GM12878 (cell line): ENCODE data around the gene ARL5B. TPM values are rescaled to one million over a fixed set of nuclear protein-coding genes. Genes with fewer than 3 reads are reported as not detected.

ENCODE experiments used
- polyA plus RNA-seq, 11 experiments: library from polyadenylated mRNA; depleted of rRNA in 4 of 11; unstranded in 6 of 11; stranded (reverse) in 5 of 11; fragments of >200 nt; fragmentation: Nextera tagmentation in 4 of 11; fragmentation: Illumina TruSeq in 1 of 11; extraction: Ambion mirVana in 4 of 11; extraction: Trizol in 1 of 11; gene quantifications; 1 replicate in 1 of 11; 2 replicates in 10 of 11; pipeline versions ENCODE4 v1.2.1 to v1.2.3, GENCODE V29; 2011 to 2016; ENCODE audit warnings: inconsistent platforms in 2 of 11, missing spikeins in 2 of 11, low read depth in 1 of 11
- total RNA-seq, 4 experiments: library from RNA; depleted of rRNA in 3 of 4; stranded (reverse); fragments of >200 nt in 3 of 4; fragmentation: Illumina TruSeq in 1 of 4; extraction: Trizol in 1 of 4; gene quantifications; 2 replicates each; pipeline versions ENCODE4 v1.2.1 to v1.2.3, GENCODE V29; 2013 to 2021

The ARL5B gene
- total and polyA plus RNA-seq, 10 of the 15 experiments (the other 5 are each of a cell fraction or from before 2014, with no cell fraction given), result 2.5 to 20.7 (median 9.1) TPM

Other genes with a start within 250 kb of the ARL5B start
- gene NSUN6, start 7.8 kb upstream of the ARL5B start, total RNA-seq (2014; rRNA removed), result 14.0 and 14.2 TPM in 2 replicates
- gene NSUN6, start 7.8 kb upstream of the ARL5B start, total RNA-seq (2014; rRNA removed; fragmentation: Illumina TruSeq; extraction: Trizol), result 19.7 and 19.8 TPM in 2 replicates
- 11.5 and 14.6 TPM in 2 replicates for gene NSUN6, start 7.8 kb upstream of the ARL5B start, total RNA-seq (2021)
- gene NSUN6, start 7.8 kb upstream of the ARL5B start, polyA plus RNA-seq (2011; rRNA removed), result 24.5 and 38.7 TPM in 2 replicates
- gene NSUN6, start 7.8 kb upstream of the ARL5B start, polyA plus RNA-seq (2014; fragmentation: Illumina TruSeq; extraction: Trizol), result 17.1 and 20.4 TPM in 2 replicates
- 10 to 100 TPM; 10.2 to 11.3 TPM for gene NSUN6, start 7.8 kb upstream of the ARL5B start, polyA plus RNA-seq (2014; fragmentation: Nextera tagmentation; extraction: Ambion mirVana)
- 13.7 and 13.9 TPM in 2 replicates for gene NSUN6, start 7.8 kb upstream of the ARL5B start, polyA plus RNA-seq (2014; rRNA removed)
- 10 to 100 TPM; 18.7 to 25.0 TPM for gene NSUN6, start 7.8 kb upstream of the ARL5B start, polyA plus RNA-seq (2016; fragmentation: Nextera tagmentation; extraction: Ambion mirVana)